Effector memory CD4-positive, alpha-beta T cell (primary cell): Measurements from ENCODE around the gene NTMT1.
"Not testable (repeated sequence)": the region's sequence is repeated elsewhere in the genome, so short reads cannot be mapped to it uniquely, and the experiment has no call there.

Source experiments
- DNase-seq, 3 donors: peaks; one replicate each; pipeline ENCODE4 v3.0.0-alpha.2; 2020
- H3K27ac ChIP-seq: 2 replicates; pipeline ENCODE4 v1.7.0; 2013; ENCODE audit warnings: mild to moderate bottlenecking, low read length, moderate library complexity; ENCODE audit not compliant: insufficient read depth, poor library complexity, severe bottlenecking
- H3K27me3 ChIP-seq: replicated peaks from 2 replicates; pipeline ENCODE4 v1.7.0; 2013; ENCODE audit warnings: mild to moderate bottlenecking, low read length; ENCODE audit not compliant: insufficient read depth, control insufficient read depth, poor library complexity, severe bottlenecking
- H3K36me3 ChIP-seq: 2 replicates; pipeline ENCODE4 v1.7.0; 2013; ENCODE audit warnings: mild to moderate bottlenecking, low read length, moderate library complexity; ENCODE audit not compliant: control insufficient read depth, insufficient read depth
- H3K4me1 ChIP-seq: 2 replicates; pipeline ENCODE4 v1.7.0; 2013; ENCODE audit warnings: low read length, mild to moderate bottlenecking; ENCODE audit not compliant: control insufficient read depth, insufficient read depth, poor library complexity, severe bottlenecking
- H3K4me3 ChIP-seq: 2 replicates; pipeline ENCODE4 v1.7.0; 2013; ENCODE audit warnings: low read length, low read depth, mild to moderate bottlenecking; ENCODE audit not compliant: insufficient read depth, poor library complexity, severe bottlenecking
- H3K9me3 ChIP-seq: 2 replicates; pipeline ENCODE4 v1.7.0; 2013; ENCODE audit warnings: mild to moderate bottlenecking, low read length, moderate library complexity; ENCODE audit not compliant: control insufficient read depth

Gene NTMT1

DNA sequence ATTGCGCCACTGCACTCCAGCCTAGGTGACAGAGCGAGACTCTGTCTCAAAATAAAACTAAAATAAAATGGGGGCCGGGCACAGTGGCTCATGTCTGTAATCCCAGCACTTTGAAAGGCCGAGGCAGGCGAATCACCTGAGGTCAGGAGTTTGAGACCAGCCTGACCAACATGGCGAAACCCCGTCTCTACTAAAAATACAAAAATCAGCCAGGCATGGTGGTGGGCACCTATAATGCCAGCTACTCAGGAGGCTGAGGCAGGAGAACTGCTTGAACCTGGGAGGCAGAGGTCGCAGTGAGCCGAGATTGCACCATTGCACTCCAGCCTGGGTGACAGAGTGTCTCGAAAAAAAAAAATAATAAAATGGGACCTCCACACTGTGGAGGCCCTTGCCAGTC is 10.4 kb downstream of the NTMT1 start:
- not testable (repeated sequence) for H3K27me3 ChIP-seq, H3K27ac ChIP-seq, H3K9me3 ChIP-seq, H3K4me3 ChIP-seq, DNase-seq
- Histone ChIP-seq H3K36me3 (peaks cover 75% of the 10 kb centered on the region), H3K4me1 (peaks cover 15% of the 10 kb centered on the region)

DNA sequence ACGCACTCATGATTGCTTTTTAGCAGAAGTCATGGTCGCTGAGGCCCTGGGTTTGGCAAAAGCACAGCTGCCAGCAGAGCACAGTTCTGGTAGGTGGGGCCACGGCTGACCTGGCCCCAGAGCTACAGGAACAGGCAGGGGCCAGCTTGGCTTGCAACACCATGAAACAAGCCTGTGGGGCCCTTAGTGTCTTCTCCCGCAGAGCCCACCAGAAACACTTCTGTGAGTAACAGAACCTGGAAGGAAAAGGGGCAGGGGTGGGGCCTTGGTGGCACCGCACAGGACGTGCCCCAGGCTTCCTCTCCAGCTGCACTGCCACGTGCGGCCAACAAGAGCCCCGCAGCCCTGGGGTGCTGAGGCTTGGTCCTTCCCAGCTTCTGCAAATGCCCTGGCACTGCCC is 11.1 kb downstream of the NTMT1 start:
- Histone ChIP-seq H3K27ac (no peak overlapping the region), H3K4me3 (no peak overlapping the region), H3K27me3 (no peaks in the 10 kb centered on the region), H3K9me3 (no peaks in the 10 kb centered on the region), H3K36me3 (peaks cover 70% of the 10 kb centered on the region), H3K4me1 (peaks cover 17% of the 10 kb centered on the region)
- DNase-seq = no peak

DNA sequence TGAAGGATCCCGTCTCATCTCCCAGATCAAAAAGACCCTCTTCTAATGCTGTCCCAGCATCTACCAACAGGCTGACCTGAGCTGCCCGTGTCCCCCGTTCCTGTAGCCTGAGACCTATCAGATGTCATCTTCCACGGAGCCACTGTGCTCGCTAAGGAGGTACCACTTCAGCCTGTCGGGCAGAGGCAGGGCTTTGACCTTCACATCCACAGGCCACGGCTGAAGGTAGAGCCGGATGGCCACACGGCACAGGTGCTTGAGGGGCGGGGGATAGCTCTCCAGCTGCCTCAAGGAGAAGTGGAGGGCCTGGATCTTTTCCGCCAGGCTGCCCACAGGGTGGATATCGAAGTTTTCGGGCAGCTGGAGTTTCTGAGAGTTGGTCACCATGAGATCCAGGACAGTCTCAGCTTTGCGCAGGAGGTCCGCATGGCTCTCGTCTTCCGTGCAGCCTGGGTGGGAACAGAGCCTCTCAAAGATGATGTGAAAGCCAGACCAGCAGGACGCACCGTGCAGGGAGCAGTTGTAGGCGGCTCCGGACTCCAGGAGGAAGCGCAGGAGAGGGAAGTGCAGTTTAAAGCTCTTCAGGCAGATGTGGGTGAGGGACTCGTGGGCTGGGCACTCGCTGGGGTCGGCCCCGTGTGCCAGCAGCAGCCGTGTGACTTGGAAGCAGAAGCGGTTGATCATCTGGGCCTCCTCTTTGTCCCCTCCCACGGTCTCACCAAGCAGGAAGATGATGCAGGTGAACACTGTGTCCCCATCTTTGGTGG is 11.9 kb downstream of the NTMT1 start:
- Histone ChIP-seq H3K36me3 (peaks cover 63% of the 10 kb centered on the region), H3K27ac (no peak overlapping the region), H3K4me1 (peaks cover 17% of the 10 kb centered on the region), H3K27me3 (no peaks in the 10 kb centered on the region), H3K9me3 (no peaks in the 10 kb centered on the region), H3K4me3 (no peak overlapping the region)
- no peak for DNase-seq

DNA sequence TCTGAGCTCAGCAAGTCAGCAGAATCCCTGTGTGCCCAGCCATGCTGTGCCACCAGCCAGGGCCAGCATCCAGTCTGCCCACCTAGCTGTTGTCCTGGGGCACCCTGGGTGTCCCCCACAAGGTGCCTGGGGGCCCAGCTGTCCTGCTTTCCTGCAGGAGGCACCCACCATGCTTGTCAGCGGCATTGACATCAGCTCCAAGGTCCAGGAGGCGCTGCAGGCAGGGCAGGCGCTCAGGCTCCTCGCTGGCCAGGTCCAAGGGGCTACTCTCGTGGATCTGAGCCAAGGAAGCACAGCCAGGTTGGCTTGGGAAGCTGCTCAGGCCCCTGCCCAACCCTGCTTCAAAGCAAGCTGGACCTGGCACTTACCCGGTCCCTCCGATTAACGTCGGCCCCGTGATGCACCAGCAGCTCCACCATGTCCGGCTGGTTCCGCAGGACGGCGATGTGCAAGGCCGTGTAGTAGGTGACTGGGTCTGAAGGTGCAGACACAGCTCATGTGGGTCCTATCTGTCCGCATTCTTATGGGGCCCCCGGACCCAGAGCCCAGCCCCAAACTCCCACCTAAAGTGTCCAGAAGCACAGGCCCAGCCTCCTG is 13.2 kb downstream of the NTMT1 start:
- Histone ChIP-seq H3K27ac (no peak overlapping the region), H3K4me1 (peaks cover 17% of the 10 kb centered on the region), H3K36me3 (peaks cover 51% of the 10 kb centered on the region), H3K9me3 (no peaks in the 10 kb centered on the region), H3K4me3 (no peak overlapping the region), H3K27me3 (no peaks in the 10 kb centered on the region)
- DNase-seq = no peak

DNA sequence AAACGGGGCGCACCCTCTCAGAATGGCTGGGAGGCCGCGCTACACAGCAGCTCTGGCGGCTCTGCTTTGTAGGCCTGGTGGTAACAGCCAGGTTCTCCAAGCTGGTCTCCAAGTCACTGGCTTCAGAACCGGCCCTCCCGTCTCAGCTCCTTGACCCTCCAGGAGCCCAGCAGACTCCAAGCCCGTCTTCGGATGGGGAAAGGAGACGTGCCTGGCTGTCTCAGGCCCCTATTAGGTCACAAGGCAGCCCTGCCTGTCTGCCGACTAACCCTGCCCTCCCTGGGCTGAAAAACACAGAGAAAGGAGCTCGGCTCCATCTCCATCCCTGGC is 13.8 kb downstream of the NTMT1 start:
- Histone ChIP-seq H3K27me3 (no peaks in the 10 kb centered on the region), H3K9me3 (no peaks in the 10 kb centered on the region), H3K4me3 (no peak overlapping the region), H3K27ac (no peak overlapping the region), H3K4me1 (peaks cover 17% of the 10 kb centered on the region), H3K36me3 (peaks cover 45% of the 10 kb centered on the region)
- DNase-seq = no peak

DNA sequence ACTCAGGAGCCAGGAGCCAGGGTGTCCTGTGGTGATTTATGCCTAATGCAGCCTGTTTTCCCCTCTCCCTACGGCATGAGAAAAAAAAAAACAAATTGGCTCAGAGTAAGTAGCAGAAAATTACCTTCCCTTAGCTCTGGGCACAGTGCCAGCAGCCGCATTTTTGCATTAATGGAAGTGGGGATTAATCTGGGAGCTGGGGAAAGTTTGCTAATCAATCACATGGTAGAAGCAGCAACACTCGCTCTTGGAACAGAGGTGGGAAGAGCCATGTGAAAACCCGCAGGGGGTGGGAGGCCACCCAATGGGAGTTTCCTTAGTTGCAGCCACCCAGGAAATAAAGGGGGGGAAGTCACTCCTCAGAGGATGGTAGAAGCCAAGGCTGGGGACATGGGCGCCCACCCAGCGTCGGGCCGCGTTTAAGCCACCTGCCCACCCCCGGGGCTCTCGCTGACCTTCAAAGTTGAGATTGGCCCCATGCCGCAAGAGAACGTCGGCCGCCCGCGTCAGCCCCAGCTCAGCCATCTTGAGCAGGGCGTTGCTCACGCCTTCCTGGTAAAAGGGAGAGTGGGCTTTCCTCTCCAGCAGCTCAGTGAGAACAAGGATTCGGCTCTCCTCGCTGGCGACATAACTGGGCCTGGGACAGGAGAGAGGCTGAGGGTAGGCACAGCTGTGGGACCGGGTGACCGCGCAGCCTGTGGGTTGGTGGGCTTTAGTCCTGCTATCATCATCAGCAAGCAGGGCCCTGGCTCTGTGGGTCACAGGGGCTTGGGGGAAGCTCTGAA is 14.3 kb downstream of the NTMT1 start:
- DNase-seq = no peak
- Histone ChIP-seq H3K9me3 (no peaks in the 10 kb centered on the region), H3K4me1 (peaks cover 17% of the 10 kb centered on the region), H3K27me3 (no peaks in the 10 kb centered on the region), H3K36me3 (peaks cover 39% of the 10 kb centered on the region), H3K4me3 (no peak overlapping the region), H3K27ac (peak overlapping the region; percentile 0)

DNA sequence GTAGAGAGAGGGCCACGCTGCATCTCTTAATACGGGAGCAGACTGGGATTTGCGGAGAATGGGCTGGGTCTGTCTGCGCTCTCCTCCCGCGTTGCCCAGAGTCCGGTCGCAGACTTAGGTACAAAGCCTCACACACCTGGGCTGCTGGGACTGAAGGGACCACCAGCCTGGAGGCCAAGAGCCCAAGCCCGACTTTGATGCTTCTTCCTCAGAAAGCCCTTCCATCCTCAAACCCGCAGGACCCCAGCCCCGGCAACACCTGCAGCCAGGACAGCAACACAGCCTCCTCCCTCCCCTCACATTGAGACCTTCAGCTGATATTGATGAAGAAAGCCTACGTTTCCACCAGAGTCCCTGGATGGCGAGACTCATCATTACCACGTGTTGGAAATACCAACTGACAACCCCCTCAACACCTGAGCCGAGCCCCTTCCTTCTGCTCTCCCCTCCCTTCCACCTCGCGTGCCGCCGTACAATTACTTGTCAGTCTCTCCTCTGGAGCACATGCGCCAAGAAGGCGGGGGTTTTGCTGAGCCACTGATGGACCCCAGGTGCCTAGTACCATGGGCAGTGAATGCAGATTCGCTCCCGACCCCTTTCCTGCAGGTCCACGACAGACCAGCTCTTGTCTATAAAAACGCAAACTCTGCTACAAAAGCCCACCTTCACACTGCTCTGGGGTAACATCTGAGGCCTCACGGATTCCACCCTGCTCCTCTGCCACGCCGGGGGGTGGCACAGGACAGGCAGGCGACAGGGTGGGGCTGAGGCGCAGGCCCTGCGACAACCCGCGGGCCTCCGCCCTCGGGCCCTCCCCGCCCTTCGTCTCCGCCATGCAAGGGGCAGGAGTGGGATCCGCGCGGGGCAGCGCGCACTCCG is 15.1 kb downstream of the NTMT1 start:
- Histone ChIP-seq H3K27me3 (no peaks in the 10 kb centered on the region), H3K36me3 (peaks cover 33% of the 10 kb centered on the region), H3K9me3 (no peaks in the 10 kb centered on the region), H3K4me3 (peak overlapping the region; percentile 99), H3K4me1 (peaks cover 17% of the 10 kb centered on the region), H3K27ac (peak overlapping the region; percentile 80)
- DNase-seq = no peak

DNA sequence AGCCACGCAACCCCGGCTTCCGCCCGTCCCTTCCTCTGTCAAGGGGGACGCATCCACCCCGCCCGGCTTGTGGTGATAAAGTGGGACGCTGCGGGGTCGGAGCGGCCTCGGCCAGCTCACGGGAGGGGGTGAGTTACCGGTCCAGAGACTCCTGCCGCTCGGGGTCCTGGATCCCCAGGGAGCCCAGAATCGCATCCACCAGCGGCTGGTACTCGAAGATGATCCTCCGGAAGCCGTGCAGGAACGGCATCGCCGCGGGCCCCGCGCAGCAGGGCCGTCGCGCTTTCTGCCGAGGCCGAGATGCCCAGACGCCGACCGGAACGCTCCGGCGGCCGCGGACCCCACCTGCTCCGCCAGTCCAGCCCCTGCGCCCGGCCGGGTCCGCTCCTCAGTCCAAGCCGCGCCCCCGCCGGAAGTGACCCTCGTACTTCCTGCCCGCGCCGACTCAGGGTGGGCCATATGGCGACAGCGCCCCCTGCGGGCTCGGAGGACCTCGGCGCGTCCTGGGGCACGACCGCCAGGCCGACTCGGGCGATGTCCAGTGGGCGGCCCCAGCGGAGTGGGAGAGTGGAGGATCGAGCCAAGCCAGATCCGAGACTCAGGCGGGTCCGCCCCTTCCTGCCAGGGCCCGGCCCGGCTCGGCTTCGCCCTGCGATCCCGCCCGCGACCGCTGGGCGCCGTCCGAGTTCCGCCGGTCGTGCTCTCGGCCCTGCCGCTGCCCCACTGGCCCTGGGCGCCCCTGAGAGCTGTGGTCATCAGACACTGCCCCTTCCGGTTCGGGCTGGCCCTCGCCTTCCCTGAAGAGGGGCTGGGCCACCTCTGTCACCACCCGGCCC is 16.0 kb downstream of the NTMT1 start, which contains the start of gene ASB6:
Gene ASB6 (minus strand): TSS at position 402 of the 836 bp plus-strand sequence. CDS start 152 bp downstream, at position 250.
- Histone ChIP-seq H3K4me3 (peak within 1 kb of the TSS; percentile 99), H3K36me3 (peaks cover 27% of the 10 kb centered on the region), H3K4me1 (peaks cover 17% of the 10 kb centered on the region), H3K27me3 (no peaks in the 10 kb centered on the region), H3K9me3 (no peaks in the 10 kb centered on the region), H3K27ac (peak within 1 kb of the TSS; percentile 80)
- peak; percentile 80 to 91 (median 87) for DNase-seq

DNA sequence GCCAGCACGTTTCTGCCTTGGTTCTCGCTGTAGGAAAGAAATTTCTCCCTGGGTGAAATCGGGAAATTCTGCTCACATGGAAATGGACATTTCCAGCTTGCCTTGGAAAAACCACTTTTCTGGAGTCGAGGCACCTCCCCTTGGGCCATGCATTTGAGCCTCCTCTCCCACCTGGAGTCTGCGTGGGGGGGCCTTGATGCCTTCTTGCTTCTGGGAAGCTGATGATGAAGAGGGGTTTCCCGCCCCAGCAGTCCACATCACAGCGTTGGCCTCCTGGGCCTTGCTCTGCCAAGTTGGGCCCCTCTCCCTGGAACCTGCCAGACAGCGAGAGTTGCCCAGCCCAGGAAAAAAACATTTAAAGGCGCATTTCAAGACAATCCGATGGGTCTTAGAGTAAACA is 17.7 kb downstream of the NTMT1 start:
- H3K4me1 ChIP-seq = peaks cover 17% of the 10 kb centered on the region
- H3K9me3 ChIP-seq = no peaks in the 10 kb centered on the region
- H3K27ac ChIP-seq = no peak overlapping the region
- no peaks in the 10 kb centered on the region for H3K27me3 ChIP-seq
- H3K36me3 ChIP-seq = peaks cover 10% of the 10 kb centered on the region
- no peak overlapping the region for H3K4me3 ChIP-seq
- no peak for DNase-seq
